ENCODE results near the gene RPL36.
"Not testable (repeated sequence)": the region's sequence is repeated elsewhere in the genome, so short reads cannot be mapped to it uniquely, and the experiment has no call there.

The RPL36 gene

GRCh38 chr19:5674714-5675113 is 15.4 kb upstream of the RPL36 start:
- no peak for DNase-seq (ENCODE audit: low read depth)

GRCh38 chr19:5676105-5676771 is 13.9 kb upstream of the RPL36 start:
- no peak for DNase-seq (ENCODE audit: low read depth)

- no peak for DNase-seq (ENCODE audit: low read depth)
These were observed 13.4 kb upstream of the RPL36 start for GRCh38 chr19:5676772-5677105.

- DNase-seq (ENCODE audit: low read depth) = no peak
These were observed 13.0 kb upstream of the RPL36 start for GRCh38 chr19:5677136-5677535.

GRCh38 chr19:5677580-5677979 is 12.5 kb upstream of the RPL36 start:
- no peak for DNase-seq (ENCODE audit: low read depth)

GRCh38 chr19:5678071-5678718 is 11.9 kb upstream of the RPL36 start:
- no peak for DNase-seq (ENCODE audit: low read depth)

GRCh38 chr19:5679289-5680083 is 10.6 kb upstream of the RPL36 start:
- DNase-seq (ENCODE audit: low read depth) = no peak

GRCh38 chr19:5680084-5680436 is 10.0 kb upstream of the RPL36 start:
- DNase-seq (ENCODE audit: low read depth) = no peak

- DNase-seq (ENCODE audit: low read depth) = peak; percentile 97
These were observed 9.4 kb upstream of the RPL36 start, which contains the start of the genes HSD11B1L and MICOS13 for GRCh38 chr19:5680437-5681368. Gene HSD11B1L, plus strand, starts transcription at chr19:5681027. Its CDS starts 3,806 bp downstream, at chr19:5684833. Gene MICOS13, minus strand, starts transcription at chr19:5680516. Its CDS starts 30 bp downstream, at chr19:5680486.

GRCh38 chr19:5681391-5682106 is 8.5 kb upstream of the RPL36 start:
- no peak for DNase-seq (ENCODE audit: low read depth)

- no peak for DNase-seq (ENCODE audit: low read depth)
These were observed 8.0 kb upstream of the RPL36 start for GRCh38 chr19:5682107-5682482.

- DNase-seq (ENCODE audit: low read depth) = no peak
These were observed 6.8 kb upstream of the RPL36 start for GRCh38 chr19:5683177-5683886.

- no peak for DNase-seq (ENCODE audit: low read depth)
These were observed 5.2 kb upstream of the RPL36 start for GRCh38 chr19:5684694-5685430.

- DNase-seq (ENCODE audit: low read depth) = no peak
These were observed 3.8 kb upstream of the RPL36 start for GRCh38 chr19:5686326-5686646.

GRCh38 chr19:5686647-5687359 is 3.3 kb upstream of the RPL36 start:
- DNase-seq (ENCODE audit: low read depth) = peak; percentile 96

GRCh38 chr19:5687360-5688198 is 2.5 kb upstream of the RPL36 start:
- no peak for DNase-seq (ENCODE audit: low read depth)

GRCh38 chr19:5688262-5688881 is 1.7 kb upstream of the RPL36 start:
- DNase-seq (ENCODE audit: low read depth) = not testable (repeated sequence)

All from activated T-helper 9 cell treated with anti-CD3 and anti-CD28 coated beads, Interleukin-2, amount 50 U/mL, for 16 hours (primary cell).